SK-N-SH treated with all-trans-retinoic acid at 6 μM for 48 hours (cell line): ENCODE data around the gene EPS8.

Source experiments
- ATAC-seq: fragments of 200-7000 bp; cut with Tn5 transposase; 3 replicates; pipeline ENCODE4 v1.9.1; 2020; ENCODE audit warnings: mild to moderate bottlenecking, moderate library complexity
- ARNTL ChIP-seq: fragments of 450-650 bp; formaldehyde crosslinking; IDR thresholded peaks from 2 replicates; pipeline ENCODE4 v1.5.0; 2020; ENCODE audit warnings: low read depth, mild to moderate bottlenecking, moderate library complexity, borderline replicate concordance
- BACH2 ChIP-seq: fragments of 250-450 bp; sonication (Bioruptor Pico); IDR thresholded peaks from 2 replicates; pipeline ENCODE4 v1.9.0; 2021; ENCODE audit warnings: mild to moderate bottlenecking, borderline replicate concordance
- CSDC2 ChIP-seq: fragments of 250-450 bp; sonication (Bioruptor Pico); IDR thresholded peaks from 2 replicates; pipeline ENCODE4 v1.5.0; 2020; ENCODE audit warnings: mild to moderate bottlenecking, moderate library complexity
- ESRRG ChIP-seq: fragments of 250-450 bp; sonication (Bioruptor Pico); IDR thresholded peaks from 2 replicates; pipeline ENCODE4 v1.6.1; 2021; ENCODE audit warnings: mild to moderate bottlenecking
- GLIS3 ChIP-seq: fragments of 250-450 bp; sonication (Bioruptor Pico); IDR thresholded peaks from 2 replicates; pipeline ENCODE4 v1.5.0; 2020; ENCODE audit warnings: mild to moderate bottlenecking, moderate library complexity
- ISL1 ChIP-seq: fragments of 250-450 bp; sonication (Bioruptor Pico); IDR thresholded peaks from 2 replicates; pipeline ENCODE4 v2.1.2; 2022; ENCODE audit warnings: mild to moderate bottlenecking, moderate library complexity
- OSR1 ChIP-seq: fragments of 250-450 bp; sonication (Bioruptor Pico); IDR thresholded peaks from 2 replicates; pipeline ENCODE4 v1.8.0; 2022; ENCODE audit warnings: moderate library complexity, mild to moderate bottlenecking, inconsistent platforms
- RARB ChIP-seq: fragments of 250-450 bp; sonication (Bioruptor Pico); IDR thresholded peaks from 2 replicates; pipeline ENCODE4 v1.8.0; 2021; ENCODE audit warnings: mild to moderate bottlenecking, moderate library complexity
- SNAI2 ChIP-seq: fragments of 250-450 bp; sonication (Bioruptor Pico); IDR thresholded peaks from 2 replicates; pipeline ENCODE4 v1.5.0; 2020; ENCODE audit warnings: mild to moderate bottlenecking, moderate library complexity
- TCF4 ChIP-seq: fragments of 250-450 bp; sonication (Bioruptor Pico); IDR thresholded peaks from 2 replicates; pipeline ENCODE4 v1.8.0; 2021; ENCODE audit warnings: mild to moderate bottlenecking, moderate library complexity, borderline replicate concordance
- TOX ChIP-seq: fragments of 250-450 bp; sonication (Bioruptor Pico); IDR thresholded peaks from 2 replicates; pipeline ENCODE4 v1.8.0; 2021; ENCODE audit warnings: mild to moderate bottlenecking, moderate library complexity, borderline replicate concordance
- ZFP30 ChIP-seq: fragments of 450-650 bp; formaldehyde crosslinking; IDR thresholded peaks from 2 replicates; pipeline ENCODE4 v1.5.0; 2022; ENCODE audit warnings: mild to moderate bottlenecking, moderate library complexity
- ZNF565 ChIP-seq: fragments of 450-650 bp; formaldehyde crosslinking; conservative IDR thresholded peaks from 2 replicates; pipeline ENCODE4 v1.5.0; 2020; ENCODE audit warnings: low read depth, mild to moderate bottlenecking, moderate library complexity
- ZNF8 ChIP-seq: fragments of 450-650 bp; formaldehyde crosslinking; IDR thresholded peaks from 2 replicates; pipeline ENCODE4 v1.5.0; 2020; ENCODE audit warnings: mild to moderate bottlenecking, moderate library complexity
- TF ChIP-seq, protein P1 (sequence below): fragments of 250-450 bp; sonication (Bioruptor Pico); IDR thresholded peaks from 2 replicates; pipeline ENCODE4 v1.5.0; 2020; ENCODE audit warnings: mild to moderate bottlenecking, moderate library complexity
- TF ChIP-seq, protein P2 (sequence below): fragments of 250-450 bp; sonication (Bioruptor Pico); IDR thresholded peaks from 2 replicates; pipeline ENCODE4 v1.8.0; 2020; ENCODE audit warnings: mild to moderate bottlenecking, moderate library complexity, borderline replicate concordance
- TF ChIP-seq, protein P3 (sequence below): fragments of 250-450 bp; sonication (Bioruptor Pico); IDR thresholded peaks from 2 replicates; pipeline ENCODE4 v1.8.0; 2021; ENCODE audit warnings: low read depth, mild to moderate bottlenecking, moderate library complexity, borderline replicate concordance
- TF ChIP-seq, protein P4 (sequence below): fragments of 250-450 bp; sonication (Bioruptor Pico); IDR thresholded peaks from 2 replicates; pipeline ENCODE4 v1.5.1; 2021; ENCODE audit warnings: mild to moderate bottlenecking, moderate library complexity

EPS8 gene

DNA sequence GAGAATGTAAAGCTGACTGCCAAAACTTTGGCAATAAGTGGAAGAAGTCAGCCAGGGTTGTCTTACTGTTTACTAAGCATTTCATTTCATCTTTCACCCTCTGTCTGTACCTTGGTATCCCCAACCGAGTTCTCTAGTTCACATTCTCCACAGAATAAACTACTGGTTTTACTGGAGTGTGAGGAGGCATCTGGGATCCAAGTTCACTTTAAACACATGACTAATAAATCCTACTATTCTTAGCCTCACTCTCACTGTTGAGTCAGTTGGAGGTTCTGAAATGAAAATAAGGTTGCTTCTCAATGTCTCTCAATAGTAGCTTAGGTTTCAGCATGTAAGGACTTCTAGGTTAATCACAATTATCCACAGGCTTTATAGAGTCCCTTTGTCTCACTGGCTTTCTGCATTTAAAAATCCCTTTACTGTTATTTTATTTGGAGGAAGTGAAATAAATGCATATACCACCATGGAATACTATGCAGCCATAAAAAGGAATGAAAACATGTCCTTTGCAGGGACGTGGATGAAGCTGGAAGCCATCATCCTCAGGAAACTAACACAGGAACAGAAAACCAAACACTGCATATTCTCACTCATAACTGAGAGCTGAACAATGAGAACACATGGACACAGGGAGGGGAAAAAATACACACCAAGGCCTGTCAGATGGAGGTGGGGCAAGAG, 95.8 kb downstream of the EPS8 start:
- TF ChIP-seq ESRRG (CRISPR knock-in tag) (no peak), TOX (CRISPR knock-in tag) (no peak), ISL1 (CRISPR knock-in tag) (no peak), TCF4 (no peak), CSDC2 (CRISPR knock-in tag) (no peak), SNAI2 (no peak), ZFP30 (no peak), ARNTL (CRISPR knock-in tag) (no peak), GLIS3 (CRISPR knock-in tag) (no peak)
- TF ChIP-seq, protein P1, sequence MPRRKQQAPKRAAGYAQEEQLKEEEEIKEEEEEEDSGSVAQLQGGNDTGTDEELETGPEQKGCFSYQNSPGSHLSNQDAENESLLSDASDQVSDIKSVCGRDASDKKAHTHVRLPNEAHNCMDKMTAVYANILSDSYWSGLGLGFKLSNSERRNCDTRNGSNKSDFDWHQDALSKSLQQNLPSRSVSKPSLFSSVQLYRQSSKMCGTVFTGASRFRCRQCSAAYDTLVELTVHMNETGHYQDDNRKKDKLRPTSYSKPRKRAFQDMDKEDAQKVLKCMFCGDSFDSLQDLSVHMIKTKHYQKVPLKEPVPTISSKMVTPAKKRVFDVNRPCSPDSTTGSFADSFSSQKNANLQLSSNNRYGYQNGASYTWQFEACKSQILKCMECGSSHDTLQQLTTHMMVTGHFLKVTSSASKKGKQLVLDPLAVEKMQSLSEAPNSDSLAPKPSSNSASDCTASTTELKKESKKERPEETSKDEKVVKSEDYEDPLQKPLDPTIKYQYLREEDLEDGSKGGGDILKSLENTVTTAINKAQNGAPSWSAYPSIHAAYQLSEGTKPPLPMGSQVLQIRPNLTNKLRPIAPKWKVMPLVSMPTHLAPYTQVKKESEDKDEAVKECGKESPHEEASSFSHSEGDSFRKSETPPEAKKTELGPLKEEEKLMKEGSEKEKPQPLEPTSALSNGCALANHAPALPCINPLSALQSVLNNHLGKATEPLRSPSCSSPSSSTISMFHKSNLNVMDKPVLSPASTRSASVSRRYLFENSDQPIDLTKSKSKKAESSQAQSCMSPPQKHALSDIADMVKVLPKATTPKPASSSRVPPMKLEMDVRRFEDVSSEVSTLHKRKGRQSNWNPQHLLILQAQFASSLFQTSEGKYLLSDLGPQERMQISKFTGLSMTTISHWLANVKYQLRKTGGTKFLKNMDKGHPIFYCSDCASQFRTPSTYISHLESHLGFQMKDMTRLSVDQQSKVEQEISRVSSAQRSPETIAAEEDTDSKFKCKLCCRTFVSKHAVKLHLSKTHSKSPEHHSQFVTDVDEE (CRISPR knock-in tag) = no peak
- TF ChIP-seq, protein P2, sequence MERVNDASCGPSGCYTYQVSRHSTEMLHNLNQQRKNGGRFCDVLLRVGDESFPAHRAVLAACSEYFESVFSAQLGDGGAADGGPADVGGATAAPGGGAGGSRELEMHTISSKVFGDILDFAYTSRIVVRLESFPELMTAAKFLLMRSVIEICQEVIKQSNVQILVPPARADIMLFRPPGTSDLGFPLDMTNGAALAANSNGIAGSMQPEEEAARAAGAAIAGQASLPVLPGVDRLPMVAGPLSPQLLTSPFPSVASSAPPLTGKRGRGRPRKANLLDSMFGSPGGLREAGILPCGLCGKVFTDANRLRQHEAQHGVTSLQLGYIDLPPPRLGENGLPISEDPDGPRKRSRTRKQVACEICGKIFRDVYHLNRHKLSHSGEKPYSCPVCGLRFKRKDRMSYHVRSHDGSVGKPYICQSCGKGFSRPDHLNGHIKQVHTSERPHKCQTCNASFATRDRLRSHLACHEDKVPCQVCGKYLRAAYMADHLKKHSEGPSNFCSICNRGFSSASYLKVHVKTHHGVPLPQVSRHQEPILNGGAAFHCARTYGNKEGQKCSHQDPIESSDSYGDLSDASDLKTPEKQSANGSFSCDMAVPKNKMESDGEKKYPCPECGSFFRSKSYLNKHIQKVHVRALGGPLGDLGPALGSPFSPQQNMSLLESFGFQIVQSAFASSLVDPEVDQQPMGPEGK = no peak
- TF ChIP-seq, protein P3, sequence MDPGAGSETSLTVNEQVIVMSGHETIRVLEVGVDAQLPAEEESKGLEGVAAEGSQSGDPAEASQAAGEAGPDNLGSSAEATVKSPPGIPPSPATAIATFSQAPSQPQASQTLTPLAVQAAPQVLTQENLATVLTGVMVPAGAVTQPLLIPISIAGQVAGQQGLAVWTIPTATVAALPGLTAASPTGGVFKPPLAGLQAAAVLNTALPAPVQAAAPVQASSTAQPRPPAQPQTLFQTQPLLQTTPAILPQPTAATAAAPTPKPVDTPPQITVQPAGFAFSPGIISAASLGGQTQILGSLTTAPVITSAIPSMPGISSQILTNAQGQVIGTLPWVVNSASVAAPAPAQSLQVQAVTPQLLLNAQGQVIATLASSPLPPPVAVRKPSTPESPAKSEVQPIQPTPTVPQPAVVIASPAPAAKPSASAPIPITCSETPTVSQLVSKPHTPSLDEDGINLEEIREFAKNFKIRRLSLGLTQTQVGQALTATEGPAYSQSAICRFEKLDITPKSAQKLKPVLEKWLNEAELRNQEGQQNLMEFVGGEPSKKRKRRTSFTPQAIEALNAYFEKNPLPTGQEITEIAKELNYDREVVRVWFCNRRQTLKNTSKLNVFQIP = no peak
- no peak for ATAC-seq

DNA sequence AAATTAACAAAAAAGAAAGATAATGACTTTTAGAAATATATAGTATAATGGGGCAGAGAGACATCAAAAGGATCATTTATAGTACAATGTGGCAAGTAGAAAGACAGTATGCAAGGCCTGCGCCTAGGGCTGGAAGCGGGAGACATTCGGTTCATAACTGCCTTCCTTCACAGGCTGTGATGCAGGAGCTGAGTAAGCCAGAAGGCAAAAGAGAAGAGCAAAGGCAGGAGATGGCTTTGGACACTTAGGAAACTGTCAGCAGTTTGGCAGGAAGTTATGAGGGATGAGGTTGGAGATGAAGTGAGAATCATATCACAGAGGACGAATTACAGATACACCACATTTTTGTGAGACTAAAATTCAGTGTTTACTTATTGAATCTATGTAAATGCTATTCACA, 97.8 kb downstream of the EPS8 start:
- peak; percentile 44; the same call in 2 of the 3 replicates for ATAC-seq
- no peak for TF ChIP-seq RARB
- TF ChIP-seq ZNF565 (CRISPR knock-in tag) = no peak
- TF ChIP-seq OSR1 = no peak
- TF ChIP-seq, protein P2 = no peak
- no peak for TF ChIP-seq CSDC2 (CRISPR knock-in tag)
- no peak for TF ChIP-seq TOX (CRISPR knock-in tag)
- TF ChIP-seq, protein P4, sequence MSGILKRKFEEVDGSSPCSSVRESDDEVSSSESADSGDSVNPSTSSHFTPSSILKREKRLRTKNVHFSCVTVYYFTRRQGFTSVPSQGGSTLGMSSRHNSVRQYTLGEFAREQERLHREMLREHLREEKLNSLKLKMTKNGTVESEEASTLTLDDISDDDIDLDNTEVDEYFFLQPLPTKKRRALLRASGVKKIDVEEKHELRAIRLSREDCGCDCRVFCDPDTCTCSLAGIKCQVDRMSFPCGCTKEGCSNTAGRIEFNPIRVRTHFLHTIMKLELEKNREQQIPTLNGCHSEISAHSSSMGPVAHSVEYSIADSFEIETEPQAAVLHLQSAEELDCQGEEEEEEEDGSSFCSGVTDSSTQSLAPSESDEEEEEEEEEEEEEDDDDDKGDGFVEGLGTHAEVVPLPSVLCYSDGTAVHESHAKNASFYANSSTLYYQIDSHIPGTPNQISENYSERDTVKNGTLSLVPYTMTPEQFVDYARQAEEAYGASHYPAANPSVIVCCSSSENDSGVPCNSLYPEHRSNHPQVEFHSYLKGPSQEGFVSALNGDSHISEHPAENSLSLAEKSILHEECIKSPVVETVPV (CRISPR knock-in tag) = no peak
- no peak for TF ChIP-seq ZNF8
- no peak for TF ChIP-seq GLIS3 (CRISPR knock-in tag)
- TF ChIP-seq BACH2 (CRISPR knock-in tag) = no peak
- no peak for TF ChIP-seq ISL1 (CRISPR knock-in tag)
- TF ChIP-seq, protein P1 (CRISPR knock-in tag) = no peak
